ENCODE results near the gene MUC12. TPM values are rescaled to one million over a fixed set of nuclear protein-coding genes. Genes with fewer than 3 reads are reported as not detected.

The MUC12 gene
- total and polyA plus RNA-seq, 5 donors from 2014 or later = 0.44 to 0.65 (median 0.44) TPM; not detected in 2

- no peak overlapping the region for H3K4me3 ChIP-seq (ENCODE audit: low read depth, low read length)
- Mint-ChIP-seq H3K36me3 (peaks cover 4% of the 10 kb centered on the region), H3K27ac (no peak overlapping the region), H3K9me3 (no peaks in the 10 kb centered on the region), H3K27me3 (peaks cover 27% of the 10 kb centered on the region), H3K4me1 (peaks cover 0 to 21% (median 10%) of the 10 kb centered on the region in 4 donors), H3K4me3 (no peak overlapping the region)
- no peak for ATAC-seq (ENCODE audit: low read depth in 2 of 2)
- H3K27ac ChIP-seq (ENCODE audit: insufficient read depth, low read length, poor library complexity, severe bottlenecking) = no peak overlapping the region
- peaks cover 12% of the 10 kb centered on the region for H3K27me3 ChIP-seq (ENCODE audit: control insufficient read depth, insufficient read depth, low read length)
- peaks cover 20% of the 10 kb centered on the region for H3K4me1 ChIP-seq (ENCODE audit: control insufficient read depth, insufficient read depth, low read length, poor library complexity, severe bottlenecking)
- no peaks in the 10 kb centered on the region for H3K36me3 ChIP-seq (ENCODE audit: control insufficient read depth, insufficient read depth, low read length)
- no peak for DNase-seq
- H3K9me3 ChIP-seq (ENCODE audit: control insufficient read depth in 2 of 2, low read length in 2 of 2) = no peaks in the 10 kb centered on the region
Observed at GRCh38 chr7:100962537-100962936, 6.8 kb upstream of the MUC12 start.

- Mint-ChIP-seq H3K27me3 (peaks cover 36% of the 10 kb centered on the region), H3K27ac (no peak overlapping the region), H3K36me3 (peaks cover 6% of the 10 kb centered on the region), H3K4me1 (peaks cover 0 to 23% (median 12%) of the 10 kb centered on the region in 4 donors), H3K4me3 (no peak overlapping the region), H3K9me3 (no peaks in the 10 kb centered on the region)
- Histone ChIP-seq H3K4me3 (ENCODE audit: low read depth, low read length) (no peak overlapping the region), H3K27me3 (ENCODE audit: control insufficient read depth, insufficient read depth, low read length) (peaks cover 12% of the 10 kb centered on the region), H3K4me1 (ENCODE audit: control insufficient read depth, insufficient read depth, low read length, poor library complexity, severe bottlenecking) (peaks cover 20% of the 10 kb centered on the region), H3K27ac (ENCODE audit: insufficient read depth, low read length, poor library complexity, severe bottlenecking) (no peak overlapping the region), H3K36me3 (ENCODE audit: control insufficient read depth, insufficient read depth, low read length) (no peaks in the 10 kb centered on the region), H3K9me3 (ENCODE audit: control insufficient read depth in 2 of 2, low read length in 2 of 2) (no peaks in the 10 kb centered on the region)
- ATAC-seq (ENCODE audit: low read depth in 2 of 2) = no peak
- DNase-seq = no peak
Observed at GRCh38 chr7:100963386-100963785, 6.0 kb upstream of the MUC12 start.

- peaks cover 0 to 23% (median 12%) of the 10 kb centered on the region in 4 donors for H3K4me1 Mint-ChIP-seq
- peaks cover 12% of the 10 kb centered on the region for H3K27me3 ChIP-seq (ENCODE audit: control insufficient read depth, insufficient read depth, low read length)
Observed at GRCh38 chr7:100963874-100964273, 5.5 kb upstream of the MUC12 start.

GRCh38 chr7:100964630-100965029 is 4.7 kb upstream of the MUC12 start:
- Mint-ChIP-seq H3K4me3 (no peak overlapping the region), H3K27ac (no peak overlapping the region), H3K4me1 (peaks cover 0 to 23% (median 12%) of the 10 kb centered on the region in 4 donors), H3K27me3 (peaks cover 43% of the 10 kb centered on the region), H3K9me3 (no peaks in the 10 kb centered on the region), H3K36me3 (peaks cover 6% of the 10 kb centered on the region)
- Histone ChIP-seq H3K4me3 (ENCODE audit: low read depth, low read length) (no peak overlapping the region), H3K27me3 (ENCODE audit: control insufficient read depth, insufficient read depth, low read length) (peaks cover 12% of the 10 kb centered on the region), H3K27ac (ENCODE audit: insufficient read depth, low read length, poor library complexity, severe bottlenecking) (no peak overlapping the region), H3K9me3 (ENCODE audit: control insufficient read depth in 2 of 2, low read length in 2 of 2) (no peaks in the 10 kb centered on the region), H3K4me1 (ENCODE audit: control insufficient read depth, insufficient read depth, low read length, poor library complexity, severe bottlenecking) (peaks cover 20% of the 10 kb centered on the region), H3K36me3 (ENCODE audit: control insufficient read depth, insufficient read depth, low read length) (no peaks in the 10 kb centered on the region)
- ATAC-seq (ENCODE audit: low read depth in 2 of 2) (no peak), DNase-seq (no peak)

More at GRCh38 chr7:100963874-100964273, 5.5 kb upstream of the MUC12 start:
- peaks cover 20% of the 10 kb centered on the region for H3K4me1 ChIP-seq (ENCODE audit: control insufficient read depth, insufficient read depth, low read length, poor library complexity, severe bottlenecking)
- Mint-ChIP-seq H3K4me3 (peak overlapping the region in 1 of 4 donors; percentile 16), H3K36me3 (peaks cover 6% of the 10 kb centered on the region), H3K9me3 (no peaks in the 10 kb centered on the region), H3K27ac (no peak overlapping the region), H3K27me3 (peaks cover 38% of the 10 kb centered on the region)
- no peaks in the 10 kb centered on the region for H3K36me3 ChIP-seq (ENCODE audit: control insufficient read depth, insufficient read depth, low read length)
- no peak for ATAC-seq (ENCODE audit: low read depth in 2 of 2)
- H3K27ac ChIP-seq (ENCODE audit: insufficient read depth, low read length, poor library complexity, severe bottlenecking) = no peak overlapping the region
- no peak overlapping the region for H3K4me3 ChIP-seq (ENCODE audit: low read depth, low read length)
- H3K9me3 ChIP-seq (ENCODE audit: control insufficient read depth in 2 of 2, low read length in 2 of 2) = no peaks in the 10 kb centered on the region
- DNase-seq = no peak

- Histone ChIP-seq H3K4me3 (ENCODE audit: low read depth, low read length) (no peak overlapping the region), H3K27ac (ENCODE audit: insufficient read depth, low read length, poor library complexity, severe bottlenecking) (no peak overlapping the region), H3K4me1 (ENCODE audit: control insufficient read depth, insufficient read depth, low read length, poor library complexity, severe bottlenecking) (peaks cover 20% of the 10 kb centered on the region), H3K9me3 (ENCODE audit: control insufficient read depth in 2 of 2, low read length in 2 of 2) (no peaks in the 10 kb centered on the region), H3K36me3 (ENCODE audit: control insufficient read depth, insufficient read depth, low read length) (no peaks in the 10 kb centered on the region), H3K27me3 (ENCODE audit: control insufficient read depth, insufficient read depth, low read length) (peaks cover 12% of the 10 kb centered on the region)
- ATAC-seq (ENCODE audit: low read depth in 2 of 2) (no peak), DNase-seq (no peak)
- Mint-ChIP-seq H3K4me3 (peak overlapping the region in 3 of 4 donors; percentile 72 to 89 (median 82)), H3K4me1 (peaks cover 0 to 23% (median 12%) of the 10 kb centered on the region in 4 donors), H3K27ac (no peak overlapping the region), H3K27me3 (peaks cover 44% of the 10 kb centered on the region), H3K9me3 (no peaks in the 10 kb centered on the region), H3K36me3 (peaks cover 6% of the 10 kb centered on the region)
Observed at GRCh38 chr7:100965045-100965722, 4.2 kb upstream of the MUC12 start.

- H3K27me3 ChIP-seq (ENCODE audit: control insufficient read depth, insufficient read depth, low read length) = peaks cover 8% of the 10 kb centered on the region
- Mint-ChIP-seq H3K4me3 (peak overlapping the region; percentile 61 to 89 (median 77)), H3K36me3 (peaks cover 6% of the 10 kb centered on the region), H3K4me1 (peaks cover 0 to 23% (median 12%) of the 10 kb centered on the region in 4 donors), H3K9me3 (no peaks in the 10 kb centered on the region), H3K27me3 (peaks cover 44% of the 10 kb centered on the region), H3K27ac (no peak overlapping the region)
- H3K36me3 ChIP-seq (ENCODE audit: control insufficient read depth, insufficient read depth, low read length) = no peaks in the 10 kb centered on the region
- no peak overlapping the region for H3K4me3 ChIP-seq (ENCODE audit: low read depth, low read length)
- peaks cover 20% of the 10 kb centered on the region for H3K4me1 ChIP-seq (ENCODE audit: control insufficient read depth, insufficient read depth, low read length, poor library complexity, severe bottlenecking)
- no peak overlapping the region for H3K27ac ChIP-seq (ENCODE audit: insufficient read depth, low read length, poor library complexity, severe bottlenecking)
- H3K9me3 ChIP-seq (ENCODE audit: control insufficient read depth in 2 of 2, low read length in 2 of 2) = no peaks in the 10 kb centered on the region
- DNase-seq (peak; percentile 48 to 65 (median 54)), ATAC-seq (ENCODE audit: low read depth in 2 of 2) (peak; percentile 48 to 64)
Observed at GRCh38 chr7:100965723-100966541, 3.4 kb upstream of the MUC12 start.

- no peak overlapping the region for H3K27ac ChIP-seq (ENCODE audit: insufficient read depth, low read length, poor library complexity, severe bottlenecking)
- no peaks in the 10 kb centered on the region for H3K9me3 Mint-ChIP-seq
- no peak overlapping the region for H3K4me3 ChIP-seq (ENCODE audit: low read depth, low read length)
- no peak for DNase-seq
- peaks cover 20% of the 10 kb centered on the region for H3K4me1 ChIP-seq (ENCODE audit: control insufficient read depth, insufficient read depth, low read length, poor library complexity, severe bottlenecking)
- peaks cover 8% of the 10 kb centered on the region for H3K27me3 ChIP-seq (ENCODE audit: control insufficient read depth, insufficient read depth, low read length)
- no peaks in the 10 kb centered on the region for H3K36me3 ChIP-seq (ENCODE audit: control insufficient read depth, insufficient read depth, low read length)
- H3K4me3 Mint-ChIP-seq = peak overlapping the region; percentile 56 to 81 (median 74)
- peaks cover 6% of the 10 kb centered on the region for H3K36me3 Mint-ChIP-seq
- no peaks in the 10 kb centered on the region for H3K9me3 ChIP-seq (ENCODE audit: control insufficient read depth in 2 of 2, low read length in 2 of 2)
- peak in 1 of 2 donors; percentile 6 for ATAC-seq (ENCODE audit: low read depth in 2 of 2)
- H3K27ac Mint-ChIP-seq = no peak overlapping the region
- peaks cover 0 to 23% (median 12%) of the 10 kb centered on the region in 4 donors for H3K4me1 Mint-ChIP-seq
- peaks cover 47% of the 10 kb centered on the region for H3K27me3 Mint-ChIP-seq
Observed at GRCh38 chr7:100966542-100967291, 2.6 kb upstream of the MUC12 start.

Data from CD4-positive, CD25-positive, alpha-beta regulatory T cell (primary cell).